NK-92 (cell line): Measurements from ENCODE around the gene NSMF.

Experiments used
- DNase-seq: peaks from one replicate; lab custom pipeline; 2025; ENCODE audit not compliant: unreplicated experiment; lab: John Stamatoyannopoulos, UW

Gene NSMF

GRCh38 chr9:137433349-137433915 is 25.7 kb downstream of the NSMF start:
- no peak for DNase-seq

- no peak for DNase-seq
These were observed 26.3 kb downstream of the NSMF start for GRCh38 chr9:137432687-137433348.

GRCh38 chr9:137431416-137431931 is 27.7 kb downstream of the NSMF start:
- DNase-seq = no peak

- no peak for DNase-seq
These were observed 28.3 kb downstream of the NSMF start for GRCh38 chr9:137430723-137431415.

GRCh38 chr9:137429974-137430722 is 29.0 kb downstream of the NSMF start:
- no peak for DNase-seq

GRCh38 chr9:137429546-137429890 is 29.6 kb downstream of the NSMF start:
- DNase-seq = no peak

GRCh38 chr9:137428841-137429545 is 30.1 kb downstream of the NSMF start:
- DNase-seq = no peak

- no peak for DNase-seq
These were observed 30.9 kb downstream of the NSMF start for GRCh38 chr9:137428311-137428630.

- DNase-seq = no peak
These were observed 31.5 kb downstream of the NSMF start for GRCh38 chr9:137427454-137428310.

- DNase-seq = no peak
These were observed 33.0 kb downstream of the NSMF start for GRCh38 chr9:137426018-137426681.

GRCh38 chr9:137423514-137424291 is 35.4 kb downstream of the NSMF start:
- no peak for DNase-seq

GRCh38 chr9:137422604-137423513 is 36.3 kb downstream of the NSMF start, which contains the start of the genes EXD3 and NOXA1:
Gene EXD3, minus strand, starts transcription at chr9:137423162. Its CDS starts 27,805 bp downstream, at chr9:137395357.
Gene NOXA1, plus strand, starts transcription at chr9:137423393. Its CDS starts 137 bp downstream, at chr9:137423530.
- peak; percentile 54 for DNase-seq

- no peak for DNase-seq
These were observed 37.1 kb downstream of the NSMF start for GRCh38 chr9:137421838-137422603.

GRCh38 chr9:137417161-137418021 is 41.7 kb downstream of the NSMF start:
- DNase-seq = no peak

GRCh38 chr9:137416563-137417151 is 42.5 kb downstream of the NSMF start:
- DNase-seq = no peak
